HG03175 (cell line): ENCODE results near the gene MCTP1.

Experiments
- ATAC-seq: cut with Tn5 transposase; IDR thresholded peaks from one replicate; pipeline ENCODE4 v1.9.1; 2021; ENCODE audit warnings: mild to moderate bottlenecking, moderate library complexity; ENCODE audit not compliant: unreplicated experiment

The MCTP1 gene

GRCh38 chr5:94893412-94894135 is 391.3 kb downstream of the MCTP1 start:
- no peak for ATAC-seq

- ATAC-seq, result no peak
Observed at GRCh38 chr5:94891972-94892371, 392.9 kb downstream of the MCTP1 start.

GRCh38 chr5:94891565-94891964 is 393.3 kb downstream of the MCTP1 start:
- ATAC-seq, result no peak

- no peak for ATAC-seq
Observed at GRCh38 chr5:94890907-94891306, 394.0 kb downstream of the MCTP1 start.

GRCh38 chr5:94888674-94889073 is 396.2 kb downstream of the MCTP1 start:
- ATAC-seq, result no peak

- no peak for ATAC-seq
Observed at GRCh38 chr5:94885931-94886330, 399.0 kb downstream of the MCTP1 start.

GRCh38 chr5:94884311-94884710 is 400.6 kb downstream of the MCTP1 start:
- no peak for ATAC-seq

GRCh38 chr5:94872526-94872925 is 412.4 kb downstream of the MCTP1 start:
- no peak for ATAC-seq

GRCh38 chr5:94870511-94871183 is 414.2 kb downstream of the MCTP1 start:
- no peak for ATAC-seq

- ATAC-seq, result no peak
Observed at GRCh38 chr5:94869921-94870320, 415.0 kb downstream of the MCTP1 start.

- no peak for ATAC-seq
Observed at GRCh38 chr5:94863951-94864350, 420.9 kb downstream of the MCTP1 start.

GRCh38 chr5:94857111-94857510 is 427.8 kb downstream of the MCTP1 start:
- no peak for ATAC-seq

- no peak for ATAC-seq
Observed at GRCh38 chr5:94856257-94856800, 428.6 kb downstream of the MCTP1 start.

- no peak for ATAC-seq
Observed at GRCh38 chr5:94855543-94855942, 429.4 kb downstream of the MCTP1 start.

- no peak for ATAC-seq
Observed at GRCh38 chr5:94853120-94853519, 431.8 kb downstream of the MCTP1 start.

- ATAC-seq, result no peak
Observed at GRCh38 chr5:94850960-94851359, 433.9 kb downstream of the MCTP1 start.

- ATAC-seq, result peak; percentile 96
Observed at GRCh38 chr5:94849821-94850736, 434.8 kb downstream of the MCTP1 start.

- ATAC-seq, result no peak
Observed at GRCh38 chr5:94849324-94849723, 435.6 kb downstream of the MCTP1 start.

- no peak for ATAC-seq
Observed at GRCh38 chr5:94847726-94848125, 437.2 kb downstream of the MCTP1 start.

GRCh38 chr5:94847019-94847418 is 437.9 kb downstream of the MCTP1 start:
- ATAC-seq, result no peak

GRCh38 chr5:94845696-94846095 is 439.2 kb downstream of the MCTP1 start:
- ATAC-seq, result peak; percentile 39
